Endothelial cell of umbilical vein (primary cell): ENCODE results near the gene TAF1L. TPM values are rescaled to one million over a fixed set of nuclear protein-coding genes. Genes with fewer than 3 reads are reported as not detected.
A peak's percentile ranks its signal among the peaks of the same experiment; 100 is the strongest.

Experiments used
- BruUV-seq: library from RNA; stranded (reverse); fragments of 400-500 nt; replicated peaks from 2 replicates; lab custom pipeline; 2021; lab: Mats Ljungman, UMichigan
- CTCF ChIA-PET: fragments of 300-600, 350-600 bp; sonication (Branson Sonifier 250); formaldehyde crosslinking; loops from one replicate; lab custom pipeline; 2021; ENCODE audit warnings: antibody characterized with exemption, inconsistent platforms; lab: Charles Lee
- POLR2A ChIA-PET: fragments of 300-600, 350-600 bp; sonication (Branson Sonifier 250); formaldehyde crosslinking; loops from one replicate; lab custom pipeline; 2021; ENCODE audit warnings: antibody characterized with exemption, inconsistent platforms; lab: Charles Lee
- DNase-seq: peaks from one replicate; pipeline ENCODE4 v3.0.0-alpha.2; 2011; ENCODE audit warnings: low read depth, low spot score
- FAIRE-seq: peaks from 2 replicates; lab custom pipeline; 2011; peaks lifted over from hg19 to GRCh38; lab: Jason Lieb, UNC
- H2AFZ ChIP-seq: 2 replicates; pipeline ENCODE4 v1.6.0; 2012; ENCODE audit warnings: low read depth, low read length, control low read depth, inconsistent platforms
- H3K27ac ChIP-seq: 2 replicates; pipeline ENCODE4 v1.5.1; 2011; ENCODE audit warnings: low read depth, mild to moderate bottlenecking, control low read depth, low read length, moderate library complexity; ENCODE audit not compliant: insufficient read depth
- H3K27me3 ChIP-seq, 2 experiments: 2 replicates each; pipeline versions ENCODE4 v1.6.0 to v1.6.1; 2011; ENCODE audit warnings: low read length in 2 of 2, mixed read lengths in 1 of 2; ENCODE audit not compliant: control insufficient read depth in 2 of 2, insufficient read depth in 2 of 2
- H3K36me3 ChIP-seq, 2 experiments: 2 replicates in 1 of 2; 3 replicates in 1 of 2; pipeline ENCODE4 v1.5.1; 2011; ENCODE audit warnings: low read length in 2 of 2, mild to moderate bottlenecking in 1 of 2, moderate library complexity in 1 of 2; ENCODE audit not compliant: control insufficient read depth in 2 of 2, insufficient read depth in 2 of 2; ENCODE audit errors: extremely low read depth in 1 of 2
- H3K4me1 ChIP-seq: 3 replicates; pipeline ENCODE4 v1.5.1; 2011; ENCODE audit warnings: mild to moderate bottlenecking, low read length; ENCODE audit not compliant: control insufficient read depth, insufficient read depth; ENCODE audit errors: extremely low read depth
- H3K4me2 ChIP-seq: 2 replicates; pipeline ENCODE4 v1.6.1; 2011; ENCODE audit warnings: low read length, control low read depth, mixed read lengths; ENCODE audit not compliant: insufficient read depth
- H3K4me3 ChIP-seq, 3 experiments: fragments of 200-600 bp in 1 of 3; sonication (generic), shearing (Covaris generic) in 1 of 3; replicated peaks in 1 of 3; 2 replicates each; pipeline ENCODE4 v1.5.1; 2011 to 2016; ENCODE audit warnings: control low read depth in 3 of 3, low read length in 3 of 3, mild to moderate bottlenecking in 2 of 3, inconsistent platforms in 1 of 3, low read depth in 1 of 3, moderate library complexity in 1 of 3; ENCODE audit not compliant: insufficient read depth in 1 of 3
- H3K79me2 ChIP-seq: 2 replicates; pipeline ENCODE4 v1.6.0; 2012; ENCODE audit warnings: low read length, inconsistent platforms; ENCODE audit not compliant: control insufficient read depth, insufficient read depth
- H3K9ac ChIP-seq: replicated peaks from 2 replicates; pipeline ENCODE3; 2011; ENCODE audit warnings: low read length, control low read depth; ENCODE audit not compliant: insufficient read depth; ENCODE audit errors: extremely low read depth
- H3K9me1 ChIP-seq: replicated peaks from 3 replicates; pipeline ENCODE4 v1.6.0; 2011; ENCODE audit warnings: mild to moderate bottlenecking, low read length; ENCODE audit not compliant: control insufficient read depth, insufficient read depth; ENCODE audit errors: extremely low read depth
- H3K9me3 ChIP-seq: replicated peaks from 2 replicates; pipeline ENCODE4 v1.5.1; 2012; ENCODE audit warnings: low read length, inconsistent platforms; ENCODE audit not compliant: control insufficient read depth, insufficient read depth
- H4K20me1 ChIP-seq: replicated peaks from 2 replicates; pipeline ENCODE3; 2011; ENCODE audit warnings: mild to moderate bottlenecking, low read length; ENCODE audit not compliant: control insufficient read depth, insufficient read depth; ENCODE audit errors: extremely low read depth
- CTCF ChIP-seq, 2 donors: IDR thresholded peaks; 1 replicate in 1 of 2; 2 replicates in 1 of 2; pipeline ENCODE4 v1.5.1; 2011; ENCODE audit warnings: low read length in 2 of 2, mild to moderate bottlenecking in 2 of 2, moderate library complexity in 2 of 2, control low read depth in 1 of 2, inconsistent platforms in 1 of 2, low read depth in 1 of 2; ENCODE audit not compliant: insufficient read depth in 1 of 2; ENCODE audit errors: extremely low read depth in 1 of 2
- EZH2 ChIP-seq: IDR thresholded peaks from 2 replicates; pipeline ENCODE4 v1.6.1; 2012; ENCODE audit warnings: borderline replicate concordance, low read depth, mild to moderate bottlenecking, moderate library complexity, low read length, inconsistent platforms; ENCODE audit not compliant: severe bottlenecking
- FOS ChIP-seq: IDR thresholded peaks from 2 replicates; pipeline ENCODE4 v1.6.1; 2011; ENCODE audit warnings: mild to moderate bottlenecking, low read length, moderate library complexity, borderline replicate concordance; ENCODE audit not compliant: insufficient read depth
- GATA2 ChIP-seq: IDR thresholded peaks from 2 replicates; pipeline ENCODE4 v1.7.0; 2011; ENCODE audit warnings: low read depth, mild to moderate bottlenecking, moderate library complexity, mixed read lengths, low read length; ENCODE audit not compliant: insufficient read length, insufficient read depth
- JUN ChIP-seq: IDR thresholded peaks from 2 replicates; pipeline ENCODE4 v1.6.1; 2011; ENCODE audit warnings: borderline replicate concordance, low read depth; ENCODE audit not compliant: insufficient read length, insufficient read depth
- MAX ChIP-seq: IDR thresholded peaks from 2 replicates; pipeline ENCODE4 v1.6.1; 2011; ENCODE audit not compliant: insufficient read depth, insufficient read length
- MYC ChIP-seq: IDR thresholded peaks from one replicate; pipeline ENCODE4 v1.6.1; 2011; ENCODE audit warnings: mild to moderate bottlenecking, low read depth, low read length
- POLR2A ChIP-seq: IDR thresholded peaks from 2 replicates; pipeline ENCODE4 v1.6.1; 2012; ENCODE audit warnings: low read depth, mild to moderate bottlenecking, control low read depth, low read length
- POLR2AphosphoS5 ChIP-seq: IDR thresholded peaks from 2 replicates; pipeline ENCODE4 v1.6.1; 2012; ENCODE audit warnings: low read depth, mild to moderate bottlenecking, control low read depth, low read length, moderate library complexity; ENCODE audit not compliant: insufficient read depth
- dilution Hi-C: fragments of 300-500 bp; cut with MboI; formaldehyde crosslinking; loops from one replicate; pipeline ENCODE4 v1.15.0; 2019; ENCODE audit warnings: low sequenced_read_pairs; ENCODE audit not compliant: extremely low pct_ligation_motif_present
- intact Hi-C: fragments of 100-400 bp; cut with micrococcal nuclease; formaldehyde crosslinking; loops from one replicate; pipeline ENCODE4 v1.10.0; 2022
- polyA plus RNA-seq, 4 experiments: library from polyadenylated mRNA; depleted of rRNA in 3 of 4; stranded (reverse) in 3 of 4; unstranded in 1 of 4; fragments of >200 nt; gene quantifications; 2 replicates each; pipeline versions ENCODE4 v1.2.1 to v1.2.3, GENCODE V29; 2011 to 2012; ENCODE audit warnings: missing spikeins in 1 of 4
- total RNA-seq: library from RNA; stranded (reverse); gene quantifications from 2 replicates; pipeline ENCODE4 v1.2.3, GENCODE V29; 2021

The TAF1L gene
- total and polyA plus RNA-seq, 2 donors (not counting 3 experiments of a cell fraction or from before 2014, with no cell fraction given), result not detected

- intact Hi-C loops, result loop anchor here (1.0 to 10.0 kb wide), 3 partner anchors 116 to 379 kb away; no protein-coding TSS in a partner anchor
- peaks cover 4 to 18% of the 10 kb centered on the region in 2 experiments for H3K27me3 ChIP-seq
- no peak overlapping the region for H2AFZ ChIP-seq
- H3K79me2 ChIP-seq, result no peaks in the 10 kb centered on the region
- dilution Hi-C loops, result no loop called here
- H3K27ac ChIP-seq, result no peak overlapping the region
- no peaks in the 10 kb centered on the region for H3K9me3 ChIP-seq
- no peaks in the 10 kb centered on the region for H3K9me1 ChIP-seq
- CTCF ChIA-PET, result interaction anchor here (0.6 to 20.3 kb wide), 22 partner anchors 9 to 637 kb away, joined by 3 to 1384 read pairs (median 3); partner anchors contain the start of genes ACO1, SMIM27 and TOPORS
- BruUV-seq, result no TSS peak
- TF ChIP-seq EZH2 (no peak), CTCF (IDR thresholded peaks at IDR 0.05; ENCODE audit: extremely low read depth in 1 of 2, insufficient read depth in 1 of 2, low read depth in 1 of 2, low read length in 2 of 2) (peak; percentile 12 to 45), FOS (no peak)
- H3K4me1 ChIP-seq, result no peaks in the 10 kb centered on the region
- H4K20me1 ChIP-seq, result no peaks in the 10 kb centered on the region
- no peak overlapping the region for H3K4me2 ChIP-seq
- no peak overlapping the region for H3K4me3 ChIP-seq
- FAIRE-seq (peak; percentile 28), DNase-seq (peak; percentile 66)
- H3K9ac ChIP-seq, result no peak overlapping the region
- POLR2A ChIA-PET, result interaction anchor here (0.6 kb wide), 1 partner anchor 438 kb away, joined by 10 read pairs; no protein-coding TSS in a partner anchor
- no peaks in the 10 kb centered on the region for H3K36me3 ChIP-seq
These were observed 46.3 kb downstream of the TAF1L start for GRCh38 chr9:32589083-32589723.

- Histone ChIP-seq H2AFZ (no peak overlapping the region), H3K9me3 (no peaks in the 10 kb centered on the region), H3K9ac (no peak overlapping the region), H3K9me1 (no peaks in the 10 kb centered on the region), H3K27ac (no peak overlapping the region), H3K4me2 (no peak overlapping the region), H4K20me1 (no peaks in the 10 kb centered on the region), H3K4me1 (no peaks in the 10 kb centered on the region), H3K27me3 (peaks cover 4 to 18% of the 10 kb centered on the region in 2 experiments), H3K36me3 (no peaks in the 10 kb centered on the region), H3K79me2 (no peaks in the 10 kb centered on the region), H3K4me3 (no peak overlapping the region)
- ChIA-PET CTCF (interaction anchor here (0.7 to 20.3 kb wide), 7 partner anchors 7 to 638 kb away, joined by 3 to 1384 read pairs (median 40); no protein-coding TSS in a partner anchor), POLR2A (no interaction called here)
- DNase-seq, result no peak
- FAIRE-seq, result no peak
- TF ChIP-seq GATA2 (no peak), CTCF (IDR thresholded peaks at IDR 0.05; ENCODE audit: extremely low read depth in 1 of 2, insufficient read depth in 1 of 2, low read depth in 1 of 2, low read length in 2 of 2) (no peak), MYC (no peak), MAX (no peak), JUN (no peak), EZH2 (no peak), POLR2A (no peak), POLR2AphosphoS5 (no peak), FOS (no peak)
- intact Hi-C loops, result loop anchor here (10.0 kb wide), 2 partner anchors 117 to 217 kb away; no protein-coding TSS in a partner anchor
- no TSS peak for BruUV-seq
- dilution Hi-C loops, result no loop called here
These were observed 47.6 kb downstream of the TAF1L start for GRCh38 chr9:32587901-32588300.
